HepG2 (cell line): ENCODE results near the gene ACVRL1. TPM values are rescaled to one million over a fixed set of nuclear protein-coding genes. Genes with fewer than 3 reads are reported as not detected.

Experiments
- BATF2 ChIP-seq: sonication (generic); formaldehyde crosslinking; IDR thresholded peaks from 2 replicates; pipeline ENCODE4 v1.8.0; 2022; ENCODE audit warnings: mild to moderate bottlenecking, missing genetic modification reagents, moderate library complexity
- KLF13 ChIP-seq: sonication (generic); formaldehyde crosslinking; IDR thresholded peaks from 2 replicates; pipeline ENCODE4 v1.4.0; 2020; ENCODE audit warnings: mild to moderate bottlenecking, missing genetic modification reagents
- MXD4 ChIP-seq: IDR thresholded peaks from 2 replicates; pipeline ENCODE4 v1.6.1; 2016; ENCODE audit warnings: mild to moderate bottlenecking, missing biosample characterization, missing genetic modification reagents
- NCOA1 ChIP-seq: sonication (generic); formaldehyde crosslinking; IDR thresholded peaks from 2 replicates; pipeline ENCODE4 v1.9.0; 2021; ENCODE audit warnings: missing genetic modification reagents
- PREB ChIP-seq: sonication (generic); formaldehyde crosslinking; IDR thresholded peaks from 2 replicates; pipeline ENCODE4 v1.4.0; 2020; ENCODE audit warnings: missing genetic modification reagents
- PTBP1 ChIP-seq: fragments of 200-400 bp; formaldehyde crosslinking; IDR thresholded peaks from 2 replicates; pipeline ENCODE4 v1.6.1; 2018; ENCODE audit warnings: low read length, low read depth; ENCODE audit not compliant: poor library complexity, severe bottlenecking
- SAFB2 ChIP-seq: sonication (generic); formaldehyde crosslinking; IDR thresholded peaks from 2 replicates; pipeline ENCODE4 v1.5.1; 2020; ENCODE audit warnings: missing genetic modification reagents, low read depth, mild to moderate bottlenecking, borderline replicate concordance
- SMAD3 ChIP-seq: sonication (generic); formaldehyde crosslinking; IDR thresholded peaks from 2 replicates; pipeline ENCODE4 v1.4.0; 2020; ENCODE audit warnings: missing genetic modification reagents
- SNRNP70 ChIP-seq: fragments of 200-400 bp; formaldehyde crosslinking; IDR thresholded peaks from 2 replicates; pipeline ENCODE4 v1.6.1; 2017; ENCODE audit warnings: mild to moderate bottlenecking, low read depth, low read length, moderate library complexity
- SOX6 ChIP-seq, 2 experiments: fragments of 450-650 bp in 1 of 2; sonication (generic) in 1 of 2; formaldehyde crosslinking in 1 of 2; IDR thresholded peaks; 2 replicates each; pipeline versions ENCODE4 v1.4.0 to v1.6.1; 2017 to 2020; ENCODE audit warnings: antibody characterized with exemption in 1 of 2, mild to moderate bottlenecking in 1 of 2, missing genetic modification reagents in 1 of 2
- SRY ChIP-seq: sonication (generic); formaldehyde crosslinking; IDR thresholded peaks from 2 replicates; pipeline ENCODE4 v1.8.0; 2022; ENCODE audit warnings: mild to moderate bottlenecking, missing genetic modification reagents
- TEF ChIP-seq: sonication (generic); formaldehyde crosslinking; IDR thresholded peaks from 2 replicates; pipeline ENCODE4 v1.5.0; 2020; ENCODE audit warnings: missing genetic modification reagents
- ZNF44 ChIP-seq: sonication (generic); formaldehyde crosslinking; IDR thresholded peaks from 2 replicates; pipeline ENCODE4 v1.5.1; 2020; ENCODE audit warnings: mild to moderate bottlenecking, missing genetic modification reagents
- ZNF724P ChIP-seq: sonication (generic); formaldehyde crosslinking; IDR thresholded peaks from 2 replicates; pipeline ENCODE4 v1.8.0; 2022; ENCODE audit warnings: missing genetic modification reagents, borderline replicate concordance
- polyA plus RNA-seq, 8 experiments: library from polyadenylated mRNA; depleted of rRNA in 3 of 8; stranded (reverse) in 7 of 8; unstranded in 1 of 8; fragments of >200 nt; fragmentation: Illumina TruSeq in 4 of 8; extraction: Trizol in 4 of 8; gene quantifications; 2 replicates each; pipeline versions ENCODE4 v1.2.1 to v1.2.3, GENCODE V29; 2011 to 2016; ENCODE audit warnings: low read depth in 4 of 8, missing spikeins in 1 of 8, mixed read lengths in 1 of 8; ENCODE audit not compliant: insufficient read depth in 1 of 8
- total RNA-seq, 5 experiments: library from RNA; depleted of rRNA; stranded (reverse); fragments of >200 nt; fragmentation: Illumina TruSeq; extraction: Trizol; gene quantifications; 2 replicates each; pipeline ENCODE4 v1.2.3, GENCODE V29; 2016; ENCODE audit warnings: low read depth in 1 of 5

ACVRL1 gene
- total and polyA plus RNA-seq, 2 of the 13 experiments (the other 11 are each of a cell fraction or from before 2014, with no cell fraction given) = not detected

- TF ChIP-seq KLF13 (CRISPR knock-in tag) (no peak), MXD4 (CRISPR knock-in tag) (no peak), NCOA1 (CRISPR knock-in tag) (no peak), SNRNP70 (no peak), SAFB2 (CRISPR knock-in tag) (no peak), SOX6 (IDR thresholded peaks at IDR 0.05) (no peak), SOX6 (CRISPR knock-in tag; IDR thresholded peaks at IDR 0.05) (no peak), ZNF724P (CRISPR knock-in tag) (no peak), SMAD3 (CRISPR knock-in tag) (no peak), BATF2 (CRISPR knock-in tag) (no peak), TEF (CRISPR knock-in tag) (no peak), PREB (CRISPR knock-in tag) (no peak), SRY (CRISPR knock-in tag) (no peak), PTBP1 (no peak), ZNF44 (no peak)
Observed at GRCh38 chr12:51910168-51910567, 2.9 kb downstream of the ACVRL1 start (continued).
